GM18909 (cell line): ENCODE data around the gene SOX9.
"Not testable (repeated sequence)": the region's sequence is repeated elsewhere in the genome, so short reads cannot be mapped to it uniquely, and the experiment has no call there.

Experiments used
- ATAC-seq: cut with Tn5 transposase; IDR thresholded peaks from one replicate; pipeline ENCODE4 v1.9.1; 2021; ENCODE audit warnings: mild to moderate bottlenecking; ENCODE audit not compliant: unreplicated experiment, poor library complexity

Gene SOX9

GRCh38 chr17:72123530-72124437, 3.0 kb downstream of the SOX9 start:
- ATAC-seq = no peak

GRCh38 chr17:72124438-72124775, 3.6 kb downstream of the SOX9 start:
- no peak for ATAC-seq

GRCh38 chr17:72125226-72125651, 4.4 kb downstream of the SOX9 start:
- no peak for ATAC-seq

DNA sequence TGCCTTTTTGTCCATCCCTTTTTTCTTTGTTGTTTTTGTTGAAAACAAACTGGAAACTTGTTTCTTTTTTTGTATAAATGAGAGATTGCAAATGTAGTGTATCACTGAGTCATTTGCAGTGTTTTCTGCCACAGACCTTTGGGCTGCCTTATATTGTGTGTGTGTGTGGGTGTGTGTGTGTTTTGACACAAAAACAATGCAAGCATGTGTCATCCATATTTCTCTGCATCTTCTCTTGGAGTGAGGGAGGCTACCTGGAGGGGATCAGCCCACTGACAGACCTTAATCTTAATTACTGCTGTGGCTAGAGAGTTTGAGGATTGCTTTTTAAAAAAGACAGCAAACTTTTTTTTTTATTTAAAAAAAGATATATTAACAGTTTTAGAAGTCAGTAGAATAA, 4.9 kb downstream of the SOX9 start:
- ATAC-seq = no peak

DNA sequence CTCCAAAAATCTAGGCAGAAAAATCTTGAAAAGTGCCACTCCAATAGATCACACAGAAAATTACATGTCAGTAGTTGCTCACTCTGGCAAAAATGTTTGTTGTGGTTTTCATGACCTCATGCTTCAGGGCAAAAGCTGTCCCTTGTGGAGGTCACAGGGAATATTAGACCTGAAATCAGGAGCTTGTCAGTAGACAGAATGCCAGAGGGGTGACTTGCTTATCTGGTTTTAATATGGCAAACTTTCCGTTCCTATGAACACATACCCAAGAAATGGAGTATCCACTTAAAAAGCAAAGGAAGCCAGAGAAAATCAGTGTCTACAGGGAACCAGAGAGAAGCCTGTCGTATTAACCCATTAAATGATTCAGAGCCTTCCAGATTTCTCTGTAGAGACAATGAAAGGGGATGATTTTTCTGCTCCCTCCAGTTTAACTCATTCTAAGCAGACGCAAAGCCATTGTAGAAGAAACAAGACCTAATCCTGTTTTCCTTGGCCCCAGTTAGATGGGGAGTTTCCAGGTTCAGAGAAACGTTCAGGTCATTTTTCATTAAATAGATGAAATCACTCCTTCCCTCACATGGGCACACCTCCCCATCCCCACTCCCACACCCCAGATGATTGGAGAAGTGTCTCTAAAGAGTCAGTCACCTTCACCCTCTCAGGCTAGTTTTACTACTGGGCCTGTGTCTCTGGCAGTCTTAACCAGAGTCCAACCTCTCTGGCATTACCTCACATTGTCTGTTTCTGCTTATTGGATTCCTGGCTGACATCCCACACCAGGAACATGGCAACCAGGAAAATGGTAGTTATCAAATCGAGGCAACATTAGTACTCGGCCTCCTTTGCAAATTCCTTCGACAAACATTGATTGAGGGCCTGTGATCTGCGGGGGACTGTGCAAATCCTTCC, 6.0 kb downstream of the SOX9 start:
- ATAC-seq = no peak

GRCh38 chr17:72128039-72128438, 7.2 kb downstream of the SOX9 start:
- ATAC-seq = no peak

GRCh38 chr17:72134608-72135394, 14.0 kb downstream of the SOX9 start:
- ATAC-seq = no peak

GRCh38 chr17:72135546-72136325, 14.9 kb downstream of the SOX9 start:
- ATAC-seq = no peak

DNA sequence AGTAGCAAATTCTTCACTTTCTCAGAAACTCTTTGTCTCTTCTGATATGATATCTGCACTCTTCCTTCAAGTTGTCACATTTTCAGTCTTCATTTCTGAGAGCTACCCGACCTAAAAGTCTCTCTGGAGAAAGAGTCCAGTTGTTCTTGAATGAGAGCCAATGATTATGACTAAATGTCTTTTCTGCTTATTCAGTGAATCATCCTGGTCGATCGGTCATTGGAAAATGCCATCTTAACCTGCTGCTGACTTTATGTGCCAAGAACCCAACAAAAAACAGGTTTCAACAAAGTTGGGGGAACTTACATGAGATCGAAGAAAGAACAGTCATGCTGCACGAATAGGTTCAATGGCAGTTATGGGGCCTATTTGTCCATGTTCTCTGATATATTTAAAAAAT, 15.9 kb downstream of the SOX9 start:
- ATAC-seq = no peak

DNA sequence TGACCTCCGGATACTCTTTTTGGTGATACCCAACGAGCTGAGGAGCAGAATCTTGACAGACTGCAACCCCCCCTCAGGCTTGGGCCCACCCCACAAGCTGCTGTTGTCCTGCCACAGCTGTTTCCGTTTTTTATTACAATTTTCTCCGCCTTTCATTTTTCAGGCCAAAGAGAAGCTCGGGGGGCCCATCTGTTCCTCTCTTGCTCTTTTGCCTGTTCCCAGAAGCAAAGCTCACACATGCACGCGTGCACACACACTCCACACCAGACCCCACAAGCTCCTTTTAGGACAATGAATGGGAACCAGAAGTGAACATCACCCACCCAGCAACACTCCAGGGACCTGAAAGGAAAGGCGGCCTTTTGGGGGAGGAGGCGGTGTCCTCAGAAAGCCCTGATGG, 16.3 kb downstream of the SOX9 start:
- ATAC-seq = no peak

GRCh38 chr17:72139212-72139611, 18.4 kb downstream of the SOX9 start:
- ATAC-seq = no peak

GRCh38 chr17:72141336-72141735, 20.5 kb downstream of the SOX9 start:
- ATAC-seq = no peak

GRCh38 chr17:72142097-72142496, 21.3 kb downstream of the SOX9 start:
- ATAC-seq = not testable (repeated sequence)

GRCh38 chr17:72142614-72143013, 21.8 kb downstream of the SOX9 start:
- no peak for ATAC-seq

DNA sequence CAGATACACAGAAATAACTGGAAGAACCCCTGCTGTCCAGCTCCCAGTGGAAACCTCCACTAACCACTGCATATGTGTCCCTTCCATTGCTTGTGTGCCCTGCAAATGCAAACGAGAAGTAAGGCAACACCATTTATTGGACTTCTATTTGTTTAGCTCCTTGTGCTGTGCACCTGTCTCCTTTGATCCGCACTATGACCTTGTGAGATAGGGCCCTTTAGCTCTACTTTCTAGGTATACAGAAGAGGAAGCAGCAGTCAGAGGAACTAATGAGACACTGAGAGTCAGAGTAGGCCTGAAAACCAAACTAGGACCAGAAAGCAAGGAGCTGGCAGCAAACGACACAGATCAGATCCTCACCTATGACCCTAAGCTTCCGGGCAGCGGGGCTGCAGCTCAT, 22.4 kb downstream of the SOX9 start:
- no peak for ATAC-seq

DNA sequence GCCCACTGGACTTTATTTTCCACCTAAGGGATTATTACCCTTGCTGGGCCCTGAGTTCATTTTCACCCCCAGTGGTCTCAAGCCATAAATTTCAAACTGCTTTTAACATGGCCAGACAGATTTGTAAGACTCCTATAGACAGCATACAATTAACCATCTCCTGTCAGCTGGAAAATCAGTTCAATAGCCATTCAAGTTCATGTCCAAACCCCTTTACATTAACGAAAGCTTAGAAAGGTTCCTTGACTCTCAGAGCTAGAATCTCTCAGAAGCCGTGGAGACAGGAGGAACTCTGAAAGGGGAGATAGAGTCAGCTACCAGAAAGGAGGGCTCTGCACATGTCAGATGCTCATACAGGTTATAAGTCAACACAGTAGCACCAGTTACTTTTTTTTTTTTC, 23.3 kb downstream of the SOX9 start:
- ATAC-seq = no peak

- no peak for ATAC-seq
These were observed 24.7 kb downstream of the SOX9 start for GRCh38 chr17:72145562-72145961.

GRCh38 chr17:72145962-72146361, 25.1 kb downstream of the SOX9 start:
- ATAC-seq = no peak

GRCh38 chr17:72146371-72146770, 25.6 kb downstream of the SOX9 start:
- ATAC-seq = no peak
